GM06990 (cell line): Measurements from ENCODE around the gene HOXB6.

ENCODE experiments used
- DNase-seq: peaks from one replicate; pipeline ENCODE4 v3.0.0-alpha.2; 2011; ENCODE audit not compliant: insufficient read length; ENCODE audit errors: extremely low read depth
- H3K27me3 ChIP-seq: replicated peaks from 2 replicates; pipeline ENCODE4 v1.6.0; 2011; ENCODE audit warnings: low read length; ENCODE audit not compliant: control insufficient read depth, insufficient read depth
- H3K36me3 ChIP-seq: 2 replicates; pipeline ENCODE4 v1.5.1; 2011; ENCODE audit warnings: low read length; ENCODE audit not compliant: control insufficient read depth, insufficient read depth
- H3K4me3 ChIP-seq: replicated peaks from 2 replicates; pipeline ENCODE4 v1.5.1; 2011; ENCODE audit warnings: low read depth, mild to moderate bottlenecking, control low read depth, low read length
- CTCF ChIP-seq: IDR thresholded peaks from 2 replicates; pipeline ENCODE4 v1.5.1; 2011; ENCODE audit warnings: low read length, control low read depth, mild to moderate bottlenecking, inconsistent platforms; ENCODE audit not compliant: insufficient read depth, poor library complexity, severe bottlenecking

HOXB6 gene

GRCh38 chr17:48571826-48572417 lies 32.9 kb downstream of the HOXB6 start:
- H3K27me3 ChIP-seq: no peaks in the 10 kb centered on the region
- H3K36me3 ChIP-seq: no peaks in the 10 kb centered on the region
- no peak for DNase-seq
- TF ChIP-seq CTCF: no peak
- H3K4me3 ChIP-seq: no peak overlapping the region

GRCh38 chr17:48571024-48571818 lies 33.6 kb downstream of the HOXB6 start:
- Histone ChIP-seq H3K27me3 (no peaks in the 10 kb centered on the region), H3K4me3 (no peak overlapping the region), H3K36me3 (no peaks in the 10 kb centered on the region)
- DNase-seq: no peak
- no peak for TF ChIP-seq CTCF

- no peak for TF ChIP-seq CTCF
- no peak overlapping the region for H3K4me3 ChIP-seq
- H3K36me3 ChIP-seq: no peaks in the 10 kb centered on the region
- H3K27me3 ChIP-seq: no peaks in the 10 kb centered on the region
- DNase-seq: no peak
Observed at GRCh38 chr17:48570325-48571023, 34.3 kb downstream of the HOXB6 start.

- Histone ChIP-seq H3K27me3 (no peaks in the 10 kb centered on the region), H3K4me3 (no peak overlapping the region), H3K36me3 (no peaks in the 10 kb centered on the region)
- TF ChIP-seq CTCF: no peak
- DNase-seq: no peak
Observed at GRCh38 chr17:48569674-48570324, 35.0 kb downstream of the HOXB6 start.

GRCh38 chr17:48569240-48569582 lies 35.6 kb downstream of the HOXB6 start:
- no peaks in the 10 kb centered on the region for H3K36me3 ChIP-seq
- DNase-seq: no peak
- no peak for TF ChIP-seq CTCF
- H3K27me3 ChIP-seq: no peaks in the 10 kb centered on the region
- H3K4me3 ChIP-seq: no peak overlapping the region
